HG03571 (cell line): ENCODE data around the gene TAB3.

ENCODE experiments used
- ATAC-seq: cut with Tn5 transposase; IDR thresholded peaks from one replicate; pipeline ENCODE4 v1.9.1; 2021; ENCODE audit not compliant: unreplicated experiment

Gene TAB3

GRCh38 chrX:30889147-30890140, at the start of gene TAB3:
Gene TAB3, minus strand, starts transcription at chrX:30889254. Its CDS starts 29,666 bp downstream, at chrX:30859588.
- ATAC-seq = peak; percentile 93

- no peak for ATAC-seq
These were observed 49.2 kb upstream of the TAB3 start for GRCh38 chrX:30938295-30938694.

GRCh38 chrX:30935985-30936384, 46.9 kb upstream of the TAB3 start:
- ATAC-seq = no peak

GRCh38 chrX:30931920-30932319, 42.9 kb upstream of the TAB3 start:
- ATAC-seq = no peak

GRCh38 chrX:30930679-30931078, 41.6 kb upstream of the TAB3 start:
- ATAC-seq = no peak

GRCh38 chrX:30930143-30930542, 41.1 kb upstream of the TAB3 start:
- no peak for ATAC-seq

- no peak for ATAC-seq
These were observed 31.2 kb upstream of the TAB3 start for GRCh38 chrX:30920271-30920670.

- no peak for ATAC-seq
These were observed 29.4 kb upstream of the TAB3 start for GRCh38 chrX:30918480-30918879.

- no peak for ATAC-seq
These were observed 24.4 kb upstream of the TAB3 start for GRCh38 chrX:30913492-30913891.

- no peak for ATAC-seq
These were observed 21.2 kb upstream of the TAB3 start for GRCh38 chrX:30910124-30910860.

GRCh38 chrX:30906726-30907125, 17.7 kb upstream of the TAB3 start:
- no peak for ATAC-seq

- no peak for ATAC-seq
These were observed 16.3 kb upstream of the TAB3 start for GRCh38 chrX:30905321-30905720.

GRCh38 chrX:30904632-30905031, 15.6 kb upstream of the TAB3 start:
- ATAC-seq = no peak

GRCh38 chrX:30904186-30904585, 15.1 kb upstream of the TAB3 start:
- no peak for ATAC-seq

- no peak for ATAC-seq
These were observed 11.2 kb upstream of the TAB3 start for GRCh38 chrX:30900227-30900626.

- ATAC-seq = no peak
These were observed 9.8 kb upstream of the TAB3 start for GRCh38 chrX:30898886-30899285.

GRCh38 chrX:30895370-30895769, 6.3 kb upstream of the TAB3 start:
- no peak for ATAC-seq

- no peak for ATAC-seq
These were observed 4.2 kb upstream of the TAB3 start for GRCh38 chrX:30893206-30893605.

- ATAC-seq = no peak
These were observed 3.5 kb upstream of the TAB3 start for GRCh38 chrX:30892591-30892990.

GRCh38 chrX:30888526-30889146, 418 bp downstream of the TAB3 start:
- peak; percentile 30 for ATAC-seq

- ATAC-seq = no peak
These were observed 1.3 kb downstream of the TAB3 start for GRCh38 chrX:30887721-30888120.

- ATAC-seq = no peak
These were observed 1.8 kb downstream of the TAB3 start for GRCh38 chrX:30887288-30887687.
